ENCODE data around the gene BBIP1. TPM values are rescaled to one million over a fixed set of nuclear protein-coding genes. Genes with fewer than 3 reads are reported as not detected.
A peak's percentile ranks its signal among the peaks of the same experiment; 100 is the strongest.

Gene BBIP1
- total and polyA plus RNA-seq, 10 of the 15 experiments (the other 5 are each of a cell fraction or from before 2014, with no cell fraction given): 13.8 to 40.8 (median 31.3) TPM

DNA sequence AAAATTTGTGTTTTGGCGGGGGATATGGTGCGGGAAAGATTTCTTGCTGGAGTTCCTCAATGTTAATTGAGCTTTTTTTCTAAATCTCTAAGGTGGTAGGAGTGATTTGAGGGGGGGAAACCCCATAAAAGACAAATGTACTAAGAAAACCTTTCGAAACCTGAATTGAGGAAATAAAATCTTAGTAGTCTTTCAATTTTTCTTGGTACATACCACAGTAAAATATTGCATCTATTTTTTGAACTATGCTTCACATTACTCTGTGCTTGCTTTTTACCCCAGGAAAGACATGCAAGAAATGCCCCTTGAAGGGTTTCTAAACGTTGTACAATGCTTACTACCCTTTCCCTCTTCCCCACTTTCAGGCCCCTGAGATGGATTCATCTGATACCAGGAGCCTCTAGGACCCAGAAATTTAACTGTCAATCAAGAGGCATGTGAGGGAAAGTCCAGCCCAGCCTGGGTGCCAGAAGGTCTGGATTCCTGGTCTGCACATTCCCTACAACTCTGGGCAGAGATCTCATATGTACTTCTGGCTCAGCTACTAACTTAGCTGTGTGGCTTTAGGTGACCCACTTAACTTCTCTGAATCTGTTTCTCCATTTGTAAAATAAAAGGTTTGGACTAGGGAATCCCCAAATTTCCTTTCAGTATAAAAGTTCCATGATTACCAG lies 53.0 kb downstream of the BBIP1 start (continued):
- TF ChIP-seq, protein P1, sequence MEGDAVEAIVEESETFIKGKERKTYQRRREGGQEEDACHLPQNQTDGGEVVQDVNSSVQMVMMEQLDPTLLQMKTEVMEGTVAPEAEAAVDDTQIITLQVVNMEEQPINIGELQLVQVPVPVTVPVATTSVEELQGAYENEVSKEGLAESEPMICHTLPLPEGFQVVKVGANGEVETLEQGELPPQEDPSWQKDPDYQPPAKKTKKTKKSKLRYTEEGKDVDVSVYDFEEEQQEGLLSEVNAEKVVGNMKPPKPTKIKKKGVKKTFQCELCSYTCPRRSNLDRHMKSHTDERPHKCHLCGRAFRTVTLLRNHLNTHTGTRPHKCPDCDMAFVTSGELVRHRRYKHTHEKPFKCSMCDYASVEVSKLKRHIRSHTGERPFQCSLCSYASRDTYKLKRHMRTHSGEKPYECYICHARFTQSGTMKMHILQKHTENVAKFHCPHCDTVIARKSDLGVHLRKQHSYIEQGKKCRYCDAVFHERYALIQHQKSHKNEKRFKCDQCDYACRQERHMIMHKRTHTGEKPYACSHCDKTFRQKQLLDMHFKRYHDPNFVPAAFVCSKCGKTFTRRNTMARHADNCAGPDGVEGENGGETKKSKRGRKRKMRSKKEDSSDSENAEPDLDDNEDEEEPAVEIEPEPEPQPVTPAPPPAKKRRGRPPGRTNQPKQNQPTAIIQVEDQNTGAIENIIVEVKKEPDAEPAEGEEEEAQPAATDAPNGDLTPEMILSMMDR (IDR thresholded peaks at IDR 0.05 in 2 of 3, conservative IDR thresholded peaks at IDR 0.05 in 1 of 3; ENCODE audit: control insufficient read depth in 2 of 3, extremely low read depth in 1 of 3, insufficient read depth in 1 of 3, low read depth in 3 of 3, low read length in 3 of 3): no peak
- TF ChIP-seq, protein P2, sequence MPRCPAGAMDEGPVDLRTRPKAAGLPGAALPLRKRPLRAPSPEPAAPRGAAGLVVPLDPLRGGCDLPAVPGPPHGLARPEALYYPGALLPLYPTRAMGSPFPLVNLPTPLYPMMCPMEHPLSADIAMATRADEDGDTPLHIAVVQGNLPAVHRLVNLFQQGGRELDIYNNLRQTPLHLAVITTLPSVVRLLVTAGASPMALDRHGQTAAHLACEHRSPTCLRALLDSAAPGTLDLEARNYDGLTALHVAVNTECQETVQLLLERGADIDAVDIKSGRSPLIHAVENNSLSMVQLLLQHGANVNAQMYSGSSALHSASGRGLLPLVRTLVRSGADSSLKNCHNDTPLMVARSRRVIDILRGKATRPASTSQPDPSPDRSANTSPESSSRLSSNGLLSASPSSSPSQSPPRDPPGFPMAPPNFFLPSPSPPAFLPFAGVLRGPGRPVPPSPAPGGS (IDR thresholded peaks at IDR 0.05; ENCODE audit: borderline replicate concordance, insufficient read depth, low read depth, low read length, poor library complexity, severe bottlenecking): no peak
- TF ChIP-seq SMC3 (IDR thresholded peaks at IDR 0.05; ENCODE audit: borderline replicate concordance, low read length) (0 out of 2 replicates have a peak, but pooled peaks have one; percentile 4), NRF1 (conservative IDR thresholded peaks at IDR 0.05; ENCODE audit: low read depth, low read length) (no peak), BHLHE40 (IDR thresholded peaks at IDR 0.05; ENCODE audit: borderline replicate concordance in 1 of 2, low read depth in 2 of 2, low read length in 1 of 2) (peak in 1 of 2 experiments; percentile 38; a peak in 1 of 4 replicates), BRCA1 (IDR thresholded peaks at IDR 0.05; ENCODE audit: low read depth, low read length) (no peak), FOXM1 (IDR thresholded peaks at IDR 0.05; ENCODE audit: low read depth, low read length) (0 out of 2 replicates have a peak, but pooled peaks have one; percentile 18), SRF (IDR thresholded peaks at IDR 0.05; ENCODE audit: low read depth in 2 of 2, low read length in 2 of 2) (no peak), BMI1 (IDR thresholded peaks at IDR 0.05; ENCODE audit: borderline replicate concordance) (no peak), ZNF207 (IDR thresholded peaks at IDR 0.05; ENCODE audit: borderline replicate concordance) (no peak), NFIC (IDR thresholded peaks at IDR 0.05; ENCODE audit: low read depth, low read length) (peak; percentile 46; the same call in 1 of the 2 replicates), STAT1 (conservative IDR thresholded peaks at IDR 0.05) (no peak), TARDBP (IDR thresholded peaks at IDR 0.05; ENCODE audit: borderline replicate concordance) (no peak), EED (IDR thresholded peaks at IDR 0.05; ENCODE audit: low read depth) (peak; percentile 26; the same call in 1 of the 2 replicates), IKZF1 (conservative IDR thresholded peaks at IDR 0.05) (peak; percentile 64), TCF7 (IDR thresholded peaks at IDR 0.05; ENCODE audit: borderline replicate concordance) (no peak), MYB (IDR thresholded peaks at IDR 0.05; ENCODE audit: borderline replicate concordance, low read depth, low read length) (no peak)
- TF ChIP-seq, protein P3, sequence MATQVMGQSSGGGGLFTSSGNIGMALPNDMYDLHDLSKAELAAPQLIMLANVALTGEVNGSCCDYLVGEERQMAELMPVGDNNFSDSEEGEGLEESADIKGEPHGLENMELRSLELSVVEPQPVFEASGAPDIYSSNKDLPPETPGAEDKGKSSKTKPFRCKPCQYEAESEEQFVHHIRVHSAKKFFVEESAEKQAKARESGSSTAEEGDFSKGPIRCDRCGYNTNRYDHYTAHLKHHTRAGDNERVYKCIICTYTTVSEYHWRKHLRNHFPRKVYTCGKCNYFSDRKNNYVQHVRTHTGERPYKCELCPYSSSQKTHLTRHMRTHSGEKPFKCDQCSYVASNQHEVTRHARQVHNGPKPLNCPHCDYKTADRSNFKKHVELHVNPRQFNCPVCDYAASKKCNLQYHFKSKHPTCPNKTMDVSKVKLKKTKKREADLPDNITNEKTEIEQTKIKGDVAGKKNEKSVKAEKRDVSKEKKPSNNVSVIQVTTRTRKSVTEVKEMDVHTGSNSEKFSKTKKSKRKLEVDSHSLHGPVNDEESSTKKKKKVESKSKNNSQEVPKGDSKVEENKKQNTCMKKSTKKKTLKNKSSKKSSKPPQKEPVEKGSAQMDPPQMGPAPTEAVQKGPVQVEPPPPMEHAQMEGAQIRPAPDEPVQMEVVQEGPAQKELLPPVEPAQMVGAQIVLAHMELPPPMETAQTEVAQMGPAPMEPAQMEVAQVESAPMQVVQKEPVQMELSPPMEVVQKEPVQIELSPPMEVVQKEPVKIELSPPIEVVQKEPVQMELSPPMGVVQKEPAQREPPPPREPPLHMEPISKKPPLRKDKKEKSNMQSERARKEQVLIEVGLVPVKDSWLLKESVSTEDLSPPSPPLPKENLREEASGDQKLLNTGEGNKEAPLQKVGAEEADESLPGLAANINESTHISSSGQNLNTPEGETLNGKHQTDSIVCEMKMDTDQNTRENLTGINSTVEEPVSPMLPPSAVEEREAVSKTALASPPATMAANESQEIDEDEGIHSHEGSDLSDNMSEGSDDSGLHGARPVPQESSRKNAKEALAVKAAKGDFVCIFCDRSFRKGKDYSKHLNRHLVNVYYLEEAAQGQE (IDR thresholded peaks at IDR 0.05; ENCODE audit: low read depth, low read length): no peak
- TF ChIP-seq, protein P4, sequence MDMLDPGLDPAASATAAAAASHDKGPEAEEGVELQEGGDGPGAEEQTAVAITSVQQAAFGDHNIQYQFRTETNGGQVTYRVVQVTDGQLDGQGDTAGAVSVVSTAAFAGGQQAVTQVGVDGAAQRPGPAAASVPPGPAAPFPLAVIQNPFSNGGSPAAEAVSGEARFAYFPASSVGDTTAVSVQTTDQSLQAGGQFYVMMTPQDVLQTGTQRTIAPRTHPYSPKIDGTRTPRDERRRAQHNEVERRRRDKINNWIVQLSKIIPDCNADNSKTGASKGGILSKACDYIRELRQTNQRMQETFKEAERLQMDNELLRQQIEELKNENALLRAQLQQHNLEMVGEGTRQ (IDR thresholded peaks at IDR 0.05; ENCODE audit: borderline replicate concordance, low read depth, low read length): no peak
- TF ChIP-seq, protein P5, sequence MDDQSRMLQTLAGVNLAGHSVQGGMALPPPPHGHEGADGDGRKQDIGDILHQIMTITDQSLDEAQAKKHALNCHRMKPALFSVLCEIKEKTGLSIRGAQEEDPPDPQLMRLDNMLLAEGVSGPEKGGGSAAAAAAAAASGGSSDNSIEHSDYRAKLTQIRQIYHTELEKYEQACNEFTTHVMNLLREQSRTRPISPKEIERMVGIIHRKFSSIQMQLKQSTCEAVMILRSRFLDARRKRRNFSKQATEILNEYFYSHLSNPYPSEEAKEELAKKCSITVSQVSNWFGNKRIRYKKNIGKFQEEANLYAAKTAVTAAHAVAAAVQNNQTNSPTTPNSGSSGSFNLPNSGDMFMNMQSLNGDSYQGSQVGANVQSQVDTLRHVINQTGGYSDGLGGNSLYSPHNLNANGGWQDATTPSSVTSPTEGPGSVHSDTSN (IDR thresholded peaks at IDR 0.05; ENCODE audit: insufficient replicate concordance, low read depth, low read length): peak; percentile 86

Measured in GM12878 (cell line).